Measurements from ENCODE around the gene THADA.

- TF ChIP-seq POLR2AphosphoS5 (IDR thresholded peaks at IDR 0.05) (no peak), CTCF (IDR thresholded peaks at IDR 0.05 in 8 of 11, conservative IDR thresholded peaks at IDR 0.05 in 3 of 11) (no peak)
Observed at GRCh38 chr2:43568228-43568627, 27.6 kb downstream of the THADA start.
